MM.1S (cell line): ENCODE results near the gene COL5A2.

Experiments
- DNase-seq: peaks from one replicate; pipeline ENCODE4 v3.0.0-alpha.2; 2015
- H2AFZ ChIP-seq: fragments of 300-600 bp; sonication (generic); 2 replicates; pipeline ENCODE4 v1.6.0; 2016; ENCODE audit warnings: antibody characterized with exemption, low read length
- H3F3A ChIP-seq: fragments of 300-600 bp; sonication (generic); 2 replicates; pipeline ENCODE4 v1.6.1; 2016; ENCODE audit warnings: mild to moderate bottlenecking, antibody characterized with exemption, low read length, moderate library complexity, mixed read lengths; ENCODE audit not compliant: insufficient read depth
- H3K27ac ChIP-seq: fragments of 300-600 bp; sonication (generic); 2 replicates; pipeline ENCODE4 v1.5.1; 2016; ENCODE audit warnings: mild to moderate bottlenecking, low read length
- H3K27me3 ChIP-seq: fragments of 300-600 bp; sonication (generic); replicated peaks from 2 replicates; pipeline ENCODE4 v1.6.0; 2016; ENCODE audit warnings: low read length; ENCODE audit not compliant: insufficient read depth
- H3K36me3 ChIP-seq: fragments of 300-600 bp; sonication (generic); replicated peaks from 2 replicates; pipeline ENCODE4 v1.6.1; 2016; ENCODE audit warnings: mild to moderate bottlenecking, low read length, mixed read lengths; ENCODE audit not compliant: insufficient read depth
- H3K4me1 ChIP-seq: fragments of 300-600 bp; sonication (generic); 2 replicates; pipeline ENCODE4 v1.6.1; 2016; ENCODE audit warnings: low read length, mixed read lengths
- H3K4me2 ChIP-seq: fragments of 300-600 bp; sonication (generic); 2 replicates; pipeline ENCODE4 v1.6.0; 2016; ENCODE audit warnings: low read depth, low read length
- H3K4me3 ChIP-seq: fragments of 300-600 bp; sonication (generic); 2 replicates; pipeline ENCODE4 v1.5.1; 2016; ENCODE audit warnings: low read length, mixed read lengths
- H3K79me2 ChIP-seq: fragments of 300-600 bp; sonication (generic); 2 replicates; pipeline ENCODE4 v1.6.1; 2016; ENCODE audit warnings: mixed run types, low read length, mixed read lengths
- H3K9ac ChIP-seq: fragments of 300-600 bp; sonication (generic); 2 replicates; pipeline ENCODE4 v1.6.1; 2016; ENCODE audit warnings: low read length, mixed read lengths
- H3K9me2 ChIP-seq: fragments of 300-600 bp; sonication (generic); replicated peaks from 2 replicates; pipeline ENCODE4 v1.6.1; 2016; ENCODE audit warnings: mild to moderate bottlenecking, low read length, mixed read lengths; ENCODE audit not compliant: insufficient read depth
- H3K9me3 ChIP-seq: fragments of 300-600 bp; sonication (generic); replicated peaks from 2 replicates; pipeline ENCODE4 v1.6.1; 2016; ENCODE audit warnings: mild to moderate bottlenecking, low read length, mixed read lengths; ENCODE audit not compliant: insufficient read depth
- H4K20me1 ChIP-seq: fragments of 300-600 bp; sonication (generic); 2 replicates; pipeline ENCODE4 v1.6.1; 2016; ENCODE audit warnings: mild to moderate bottlenecking, low read length, moderate library complexity, mixed read lengths; ENCODE audit not compliant: insufficient read depth
- CTCF ChIP-seq: fragments of 300-600 bp; sonication (generic); IDR thresholded peaks from 2 replicates; pipeline ENCODE4 v1.5.1; 2016; ENCODE audit warnings: antibody characterized with exemption, low read length, mixed read lengths
- EZH2 ChIP-seq: fragments of 300-600 bp; sonication (generic); optimal IDR thresholded peaks from 2 replicates; pipeline ENCODE3; 2017; ENCODE audit warnings: low read depth, mild to moderate bottlenecking, antibody characterized with exemption, low read length, mixed read lengths
- EZH2phosphoT487 ChIP-seq: fragments of 300-600 bp; sonication (generic); IDR thresholded peaks from 2 replicates; pipeline ENCODE4 v1.6.1; 2018; ENCODE audit warnings: antibody characterized with exemption, low read length

COL5A2 gene

GRCh38 chr2:189192766-189193165, 13.2 kb upstream of the COL5A2 start:
- H3K27ac ChIP-seq, result no peak overlapping the region
- no peak overlapping the region for H3K4me2 ChIP-seq
- no peak for DNase-seq
- no peaks in the 10 kb centered on the region for H3K79me2 ChIP-seq
- no peaks in the 10 kb centered on the region for H3K9me3 ChIP-seq
- no peaks in the 10 kb centered on the region for H4K20me1 ChIP-seq
- no peak overlapping the region for H2AFZ ChIP-seq
- H3K27me3 ChIP-seq, result no peaks in the 10 kb centered on the region
- no peaks in the 10 kb centered on the region for H3K4me1 ChIP-seq
- no peak for TF ChIP-seq EZH2phosphoT487
- no peak for TF ChIP-seq CTCF
- TF ChIP-seq EZH2, result no peak
- H3F3A ChIP-seq, result no peaks in the 10 kb centered on the region
- H3K36me3 ChIP-seq, result no peaks in the 10 kb centered on the region
- no peaks in the 10 kb centered on the region for H3K9me2 ChIP-seq
- no peak overlapping the region for H3K9ac ChIP-seq
- no peak overlapping the region for H3K4me3 ChIP-seq

GRCh38 chr2:189191766-189192165, 12.2 kb upstream of the COL5A2 start:
- Histone ChIP-seq H3K4me2 (no peak overlapping the region), H3K9ac (no peak overlapping the region), H3K79me2 (no peaks in the 10 kb centered on the region), H3F3A (no peaks in the 10 kb centered on the region), H3K36me3 (no peaks in the 10 kb centered on the region), H3K27ac (no peak overlapping the region), H3K27me3 (no peaks in the 10 kb centered on the region), H3K9me3 (no peaks in the 10 kb centered on the region), H3K9me2 (no peaks in the 10 kb centered on the region), H4K20me1 (no peaks in the 10 kb centered on the region), H3K4me3 (no peak overlapping the region), H3K4me1 (no peaks in the 10 kb centered on the region), H2AFZ (no peak overlapping the region)
- TF ChIP-seq EZH2 (no peak), CTCF (no peak), EZH2phosphoT487 (no peak)
- no peak for DNase-seq

- H3K27me3 ChIP-seq, result no peaks in the 10 kb centered on the region
- no peaks in the 10 kb centered on the region for H3F3A ChIP-seq
- H3K9me2 ChIP-seq, result no peaks in the 10 kb centered on the region
- H2AFZ ChIP-seq, result no peak overlapping the region
- H3K4me2 ChIP-seq, result no peak overlapping the region
- H3K9ac ChIP-seq, result no peak overlapping the region
- no peaks in the 10 kb centered on the region for H3K9me3 ChIP-seq
- TF ChIP-seq CTCF (no peak), EZH2 (no peak), EZH2phosphoT487 (no peak)
- H3K27ac ChIP-seq, result no peak overlapping the region
- no peaks in the 10 kb centered on the region for H3K4me1 ChIP-seq
- no peaks in the 10 kb centered on the region for H3K36me3 ChIP-seq
- DNase-seq, result no peak
- H4K20me1 ChIP-seq, result no peaks in the 10 kb centered on the region
- no peak overlapping the region for H3K4me3 ChIP-seq
- H3K79me2 ChIP-seq, result no peaks in the 10 kb centered on the region
These were observed 11.1 kb upstream of the COL5A2 start for GRCh38 chr2:189190685-189191084.
